HG03575 (cell line): ENCODE results near the gene TMEM144.
A peak's percentile ranks its signal among the peaks of the same experiment; 100 is the strongest.
"Not testable (repeated sequence)": the region's sequence is repeated elsewhere in the genome, so short reads cannot be mapped to it uniquely, and the experiment has no call there.

ENCODE experiments used
- ATAC-seq: cut with Tn5 transposase; IDR thresholded peaks from one replicate; pipeline ENCODE4 v1.9.1; 2021; ENCODE audit not compliant: unreplicated experiment, insufficient number of reproducible peaks, low FRiP score; ENCODE audit errors: extremely low read depth

The TMEM144 gene

GRCh38 chr4:158186815-158187214 is 23.5 kb upstream of the TMEM144 start:
- no peak for ATAC-seq

GRCh38 chr4:158189422-158189821 is 20.9 kb upstream of the TMEM144 start:
- ATAC-seq = no peak

GRCh38 chr4:158190718-158191117 is 19.6 kb upstream of the TMEM144 start:
- ATAC-seq = no peak

- ATAC-seq = no peak
Observed at GRCh38 chr4:158192439-158193158, 17.7 kb upstream of the TMEM144 start.

- no peak for ATAC-seq
Observed at GRCh38 chr4:158193171-158193749, 17.0 kb upstream of the TMEM144 start.

GRCh38 chr4:158195297-158195696 is 15.0 kb upstream of the TMEM144 start:
- no peak for ATAC-seq

GRCh38 chr4:158197194-158197776 is 13.0 kb upstream of the TMEM144 start:
- ATAC-seq = no peak

- no peak for ATAC-seq
Observed at GRCh38 chr4:158200214-158200613, 10.1 kb upstream of the TMEM144 start.

GRCh38 chr4:158201322-158201721 is 9.0 kb upstream of the TMEM144 start:
- no peak for ATAC-seq

GRCh38 chr4:158201876-158202275 is 8.4 kb upstream of the TMEM144 start:
- no peak for ATAC-seq

- no peak for ATAC-seq
Observed at GRCh38 chr4:158202481-158202880, 7.8 kb upstream of the TMEM144 start.

GRCh38 chr4:158203436-158203835 is 6.8 kb upstream of the TMEM144 start:
- no peak for ATAC-seq

GRCh38 chr4:158203929-158204328 is 6.4 kb upstream of the TMEM144 start:
- ATAC-seq = no peak

GRCh38 chr4:158208963-158209640 is 1.2 kb upstream of the TMEM144 start:
- peak; percentile 52 for ATAC-seq

GRCh38 chr4:158211222-158211621 is 936 bp downstream of the TMEM144 start:
- no peak for ATAC-seq

GRCh38 chr4:158213466-158213865 is 3.2 kb downstream of the TMEM144 start:
- no peak for ATAC-seq

GRCh38 chr4:158214856-158215255 is 4.6 kb downstream of the TMEM144 start:
- ATAC-seq = no peak

- no peak for ATAC-seq
Observed at GRCh38 chr4:158217763-158218162, 7.5 kb downstream of the TMEM144 start.

GRCh38 chr4:158219623-158220022 is 9.3 kb downstream of the TMEM144 start:
- no peak for ATAC-seq

GRCh38 chr4:158224318-158224717 is 14.0 kb downstream of the TMEM144 start:
- ATAC-seq = not testable (repeated sequence)
